HCT116 (cell line): ENCODE measurements around the gene KRT83. TPM values are rescaled to one million over a fixed set of nuclear protein-coding genes. Genes with fewer than 3 reads are reported as not detected.

Source experiments
- ATAC-seq: fragments of 200-7000 bp; cut with Tn5 transposase; 2 replicates; pipeline ENCODE4 v1.9.1; 2020; ENCODE audit warnings: mild to moderate bottlenecking, moderate library complexity
- BruUV-seq: library from RNA; stranded (reverse); fragments of 400-500 nt; replicated peaks from 2 replicates; lab custom pipeline; 2021; lab: Mats Ljungman, UMichigan
- CTCF ChIA-PET: fragments of 300-600 bp; sonication (Branson Sonifier 250); formaldehyde crosslinking; loops from one replicate; lab custom pipeline; 2021; ENCODE audit warnings: antibody characterized with exemption; lab: Charles Lee
- POLR2A ChIA-PET: fragments of 300-600, 350-600 bp; sonication (Branson Sonifier 250); formaldehyde crosslinking; loops from one replicate; lab custom pipeline; 2021; ENCODE audit warnings: antibody characterized with exemption; lab: Charles Lee
- RAD21 ChIA-PET, 2 experiments: fragments of 300-600 bp; sonication (Branson Sonifier 250); formaldehyde crosslinking; loops; one replicate each; lab custom pipeline; 2023; ENCODE audit warnings: low total read pairs in 2 of 2; ENCODE audit not compliant: uncharacterized antibody in 2 of 2, unreplicated experiment in 2 of 2, low non-redundant PET in 1 of 2; lab: Charles Lee
- DNase-seq: peaks from one replicate; pipeline ENCODE4 v3.0.0-alpha.2; 2010; ENCODE audit warnings: low read depth, low spot score
- H2AFZ ChIP-seq: fragments of 200-600 bp; shearing (Covaris generic), sonication (generic); 2 replicates; pipeline ENCODE4 v1.6.1; 2017; ENCODE audit warnings: low read depth, mixed run types, mixed read lengths, antibody characterized with exemption, low read length; ENCODE audit not compliant: poor library complexity, severe bottlenecking
- H3K27ac ChIP-seq: 2 replicates; pipeline ENCODE4 v1.5.1; 2012; ENCODE audit warnings: low read depth, low read length
- H3K27me3 ChIP-seq: fragments of 200-600 bp; sonication (generic); 2 replicates; pipeline ENCODE4 v1.6.1; 2016; ENCODE audit warnings: mixed run types, low read length, mixed read lengths; ENCODE audit not compliant: insufficient read depth
- H3K36me3 ChIP-seq, 2 experiments: fragments of 200-500 bp in 1 of 2; fragments of 200-600 bp in 1 of 2; sonication (Bioruptor generic) in 1 of 2; sonication (generic) in 1 of 2; 2 replicates each; pipeline versions ENCODE4 v1.5.1 to v1.6.1; 2014 to 2016; ENCODE audit warnings: low read length in 2 of 2, inconsistent platforms in 1 of 2, mixed read lengths in 1 of 2, mixed run types in 1 of 2; ENCODE audit not compliant: insufficient read depth in 2 of 2, control insufficient read depth in 1 of 2
- H3K4me1 ChIP-seq, 2 experiments: fragments of 200-600 bp in 1 of 2; sonication (generic) in 1 of 2; 2 replicates each; pipeline versions ENCODE4 v1.5.1 to v1.6.1; 2012 to 2017; ENCODE audit warnings: low read length in 2 of 2, inconsistent platforms in 1 of 2, mild to moderate bottlenecking in 1 of 2, mixed read lengths in 1 of 2, mixed run types in 1 of 2, moderate library complexity in 1 of 2; ENCODE audit not compliant: insufficient read depth in 2 of 2, control insufficient read depth in 1 of 2
- H3K4me2 ChIP-seq: fragments of 200-600 bp; sonication (generic); 2 replicates; pipeline ENCODE4 v1.6.1; 2017; ENCODE audit warnings: mixed run types, low read length, mixed read lengths
- H3K4me3 ChIP-seq, 2 experiments: fragments of 200-600 bp in 1 of 2; sonication (generic) in 1 of 2; replicated peaks in 1 of 2; 2 replicates each; pipeline ENCODE4 v1.5.1; 2011 to 2016; ENCODE audit warnings: low read length in 2 of 2, control low read depth in 1 of 2, low read depth in 1 of 2, mild to moderate bottlenecking in 1 of 2, mixed read lengths in 1 of 2, mixed run types in 1 of 2
- H3K79me2 ChIP-seq: fragments of 200-600 bp; sonication (generic); 2 replicates; pipeline ENCODE4 v1.6.1; 2017; ENCODE audit warnings: mild to moderate bottlenecking, mixed run types, low read length, moderate library complexity, mixed read lengths; ENCODE audit not compliant: insufficient read depth
- H3K9ac ChIP-seq: fragments of 200-600 bp; sonication (generic); 2 replicates; pipeline ENCODE4 v1.6.1; 2016; ENCODE audit warnings: low read length, mixed read lengths
- H3K9me2 ChIP-seq: fragments of 200-600 bp; sonication (generic), shearing (Covaris generic); 2 replicates; pipeline ENCODE4 v1.6.1; 2017; ENCODE audit warnings: mixed run types, mild to moderate bottlenecking, moderate library complexity; ENCODE audit not compliant: insufficient read depth
- H3K9me3 ChIP-seq, 2 experiments: fragments of 200-500 bp in 1 of 2; fragments of 200-600 bp in 1 of 2; sonication (Bioruptor generic) in 1 of 2; sonication (generic) in 1 of 2; 2 replicates each; pipeline ENCODE4 v1.6.1; 2014 to 2017; ENCODE audit warnings: low read length in 2 of 2, mixed read lengths in 2 of 2, inconsistent platforms in 1 of 2, low read depth in 1 of 2, mild to moderate bottlenecking in 1 of 2, mixed run types in 1 of 2, moderate library complexity in 1 of 2; ENCODE audit not compliant: control insufficient read depth in 1 of 2, insufficient read depth in 1 of 2
- H4K20me1 ChIP-seq: fragments of 200-600 bp; sonication (generic), shearing (Covaris generic); 2 replicates; pipeline ENCODE4 v1.6.1; 2017; ENCODE audit warnings: mixed run types, mild to moderate bottlenecking, moderate library complexity; ENCODE audit not compliant: insufficient read depth
- CBX3 ChIP-seq: IDR thresholded peaks from 2 replicates; pipeline ENCODE4 v1.6.1; 2012; ENCODE audit warnings: low read depth
- CEBPB ChIP-seq: IDR thresholded peaks from 2 replicates; pipeline ENCODE4 v1.6.1; 2012; ENCODE audit warnings: low read depth
- ELF1 ChIP-seq: IDR thresholded peaks from 2 replicates; pipeline ENCODE4 v1.6.1; 2012; ENCODE audit warnings: low read depth, borderline replicate concordance
- FOSL1 ChIP-seq: IDR thresholded peaks from 2 replicates; pipeline ENCODE4 v1.6.1; 2012; ENCODE audit warnings: low read depth
- JUND ChIP-seq: IDR thresholded peaks from 2 replicates; pipeline ENCODE4 v1.6.1; 2012
- RAD21 ChIP-seq: IDR thresholded peaks from 2 replicates; pipeline ENCODE4 v1.6.1; 2012; ENCODE audit warnings: low read depth, mild to moderate bottlenecking
- SIN3A ChIP-seq: IDR thresholded peaks from 2 replicates; pipeline ENCODE4 v1.6.1; 2012; ENCODE audit warnings: low read depth
- SP1 ChIP-seq: IDR thresholded peaks from 2 replicates; pipeline ENCODE4 v1.6.1; 2012; ENCODE audit warnings: low read depth
- TCF7L2 ChIP-seq: IDR thresholded peaks from 2 replicates; pipeline ENCODE4 v1.7.0; 2011; ENCODE audit warnings: borderline replicate concordance, inconsistent platforms; ENCODE audit not compliant: insufficient read depth, insufficient read length; ENCODE audit errors: extremely low read depth
- YY1 ChIP-seq: IDR thresholded peaks from 2 replicates; pipeline ENCODE4 v1.6.1; 2011; ENCODE audit warnings: low read length, low read depth, moderate library complexity, mild to moderate bottlenecking; ENCODE audit not compliant: insufficient replicate concordance; ENCODE audit errors: extremely low read depth
- ZNF274 ChIP-seq: fragments of 200-500 bp; sonication (Bioruptor generic); IDR thresholded peaks from 2 replicates; pipeline ENCODE4 v1.6.1; 2014; ENCODE audit warnings: mild to moderate bottlenecking, low read depth, low read length, inconsistent platforms
- intact Hi-C: fragments of 100-400 bp; cut with micrococcal nuclease; formaldehyde crosslinking; loops from 2 replicates; pipeline ENCODE4 v1.10.0; 2022
- total RNA-seq: library from RNA; stranded (reverse); gene quantifications from one replicate; pipeline ENCODE4 v1.2.1, GENCODE V29; 2021; ENCODE audit not compliant: unreplicated experiment
- TF ChIP-seq, protein P1 (sequence below): IDR thresholded peaks from 2 replicates; pipeline ENCODE4 v1.6.1; 2012
- TF ChIP-seq, protein P2 (sequence below): IDR thresholded peaks from 2 replicates; pipeline ENCODE4 v1.6.1; 2012; ENCODE audit warnings: low read depth

Gene KRT83
- total RNA-seq, 1 experiment from 2014 or later: not detected

- Histone ChIP-seq H3K4me2 (no peak overlapping the region), H3K27ac (no peak overlapping the region), H3K4me3 (no peak overlapping the region), H3K4me1 (no peaks in the 10 kb centered on the region), H3K9me2 (no peaks in the 10 kb centered on the region), H2AFZ (no peak overlapping the region), H3K79me2 (no peaks in the 10 kb centered on the region), H3K9me3 (no peaks in the 10 kb centered on the region), H4K20me1 (no peaks in the 10 kb centered on the region), H3K36me3 (no peaks in the 10 kb centered on the region), H3K9ac (no peak overlapping the region), H3K27me3 (no peaks in the 10 kb centered on the region)
- intact Hi-C loops: no loop called here
- ATAC-seq (no peak), DNase-seq (no peak)
- RAD21 ChIA-PET: no interaction called here
- no TSS peak for BruUV-seq
- no peak for TF ChIP-seq JUND
- TF ChIP-seq CEBPB: no peak
- TF ChIP-seq, protein P1, sequence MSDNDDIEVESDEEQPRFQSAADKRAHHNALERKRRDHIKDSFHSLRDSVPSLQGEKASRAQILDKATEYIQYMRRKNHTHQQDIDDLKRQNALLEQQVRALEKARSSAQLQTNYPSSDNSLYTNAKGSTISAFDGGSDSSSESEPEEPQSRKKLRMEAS: no peak
- no peak for TF ChIP-seq ELF1
- no peak for TF ChIP-seq CBX3
- no peak for TF ChIP-seq RAD21
- no peak for TF ChIP-seq YY1
- no peak for TF ChIP-seq FOSL1
- POLR2A ChIA-PET: no interaction called here
- CTCF ChIA-PET: interaction anchor here (2.0 kb wide), 1 partner anchor 12 kb away, joined by 7 read pairs; no protein-coding TSS in a partner anchor
Measured at GRCh38 chr12:52267266-52267665, 53.9 kb downstream of the KRT83 start.

DNA sequence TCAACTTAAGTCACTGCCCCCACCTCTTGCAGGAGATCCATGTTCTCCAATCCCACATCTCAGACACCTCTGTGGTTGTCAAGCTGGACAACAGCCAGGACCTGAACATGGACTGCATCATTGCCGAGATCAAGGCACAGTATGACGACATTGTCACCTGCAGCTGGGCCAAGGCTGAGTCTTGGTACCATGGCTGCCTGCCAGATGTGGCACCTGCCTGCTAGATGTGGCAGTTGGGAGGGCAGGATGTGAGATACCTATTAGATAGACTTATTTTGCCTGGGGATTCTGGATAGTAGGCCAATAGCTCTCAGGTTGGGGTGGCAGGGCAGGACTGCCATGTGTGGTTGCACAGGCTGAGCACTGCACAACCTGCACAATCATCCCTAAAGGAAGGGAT is 54.7 kb downstream of the KRT83 start:
- no peak overlapping the region for H3K9ac ChIP-seq
- intact Hi-C loops: no loop called here
- no peaks in the 10 kb centered on the region for H3K27me3 ChIP-seq
- RAD21 ChIA-PET: no interaction called here
- H3K9me2 ChIP-seq: no peaks in the 10 kb centered on the region
- H3K4me2 ChIP-seq: no peak overlapping the region
- POLR2A ChIA-PET: interaction anchor here (1.8 kb wide), 1 partner anchor 14 kb away, joined by 5 read pairs; no protein-coding TSS in a partner anchor
- no peak for TF ChIP-seq TCF7L2
- TF ChIP-seq, protein P2, sequence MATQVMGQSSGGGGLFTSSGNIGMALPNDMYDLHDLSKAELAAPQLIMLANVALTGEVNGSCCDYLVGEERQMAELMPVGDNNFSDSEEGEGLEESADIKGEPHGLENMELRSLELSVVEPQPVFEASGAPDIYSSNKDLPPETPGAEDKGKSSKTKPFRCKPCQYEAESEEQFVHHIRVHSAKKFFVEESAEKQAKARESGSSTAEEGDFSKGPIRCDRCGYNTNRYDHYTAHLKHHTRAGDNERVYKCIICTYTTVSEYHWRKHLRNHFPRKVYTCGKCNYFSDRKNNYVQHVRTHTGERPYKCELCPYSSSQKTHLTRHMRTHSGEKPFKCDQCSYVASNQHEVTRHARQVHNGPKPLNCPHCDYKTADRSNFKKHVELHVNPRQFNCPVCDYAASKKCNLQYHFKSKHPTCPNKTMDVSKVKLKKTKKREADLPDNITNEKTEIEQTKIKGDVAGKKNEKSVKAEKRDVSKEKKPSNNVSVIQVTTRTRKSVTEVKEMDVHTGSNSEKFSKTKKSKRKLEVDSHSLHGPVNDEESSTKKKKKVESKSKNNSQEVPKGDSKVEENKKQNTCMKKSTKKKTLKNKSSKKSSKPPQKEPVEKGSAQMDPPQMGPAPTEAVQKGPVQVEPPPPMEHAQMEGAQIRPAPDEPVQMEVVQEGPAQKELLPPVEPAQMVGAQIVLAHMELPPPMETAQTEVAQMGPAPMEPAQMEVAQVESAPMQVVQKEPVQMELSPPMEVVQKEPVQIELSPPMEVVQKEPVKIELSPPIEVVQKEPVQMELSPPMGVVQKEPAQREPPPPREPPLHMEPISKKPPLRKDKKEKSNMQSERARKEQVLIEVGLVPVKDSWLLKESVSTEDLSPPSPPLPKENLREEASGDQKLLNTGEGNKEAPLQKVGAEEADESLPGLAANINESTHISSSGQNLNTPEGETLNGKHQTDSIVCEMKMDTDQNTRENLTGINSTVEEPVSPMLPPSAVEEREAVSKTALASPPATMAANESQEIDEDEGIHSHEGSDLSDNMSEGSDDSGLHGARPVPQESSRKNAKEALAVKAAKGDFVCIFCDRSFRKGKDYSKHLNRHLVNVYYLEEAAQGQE: no peak
- no peak for TF ChIP-seq SIN3A
- TF ChIP-seq ZNF274: no peak
- TF ChIP-seq SP1: no peak
- TF ChIP-seq ELF1: no peak
- no peak for TF ChIP-seq CBX3
- TF ChIP-seq, all 23 proteins: peak for 0
- Histone ChIP-seq H3K27ac (no peak overlapping the region), H4K20me1 (no peaks in the 10 kb centered on the region), H3K36me3 (no peaks in the 10 kb centered on the region), H2AFZ (no peak overlapping the region), H3K4me1 (peaks cover 0 to 1% of the 10 kb centered on the region in 2 experiments; a peak in 2 of 4 replicates), H3K79me2 (no peaks in the 10 kb centered on the region), H3K9me3 (no peaks in the 10 kb centered on the region), H3K4me3 (no peak overlapping the region)
- no peak for DNase-seq
- ATAC-seq: no peak
- CTCF ChIA-PET: interaction anchor here (2.0 kb wide), 1 partner anchor 13 kb away, joined by 7 read pairs; no protein-coding TSS in a partner anchor
- no TSS peak for BruUV-seq
